Measurements from ENCODE around the gene PVALEF.

The PVALEF gene

GRCh38 chr17:81154961-81155360 is 10.3 kb upstream of the PVALEF start:
- no peak for TF ChIP-seq JUND (IDR thresholded peaks at IDR 0.05; ENCODE audit: low read depth)
- no peak for DNase-seq (ENCODE audit: low read depth in 1 of 2, low spot score in 1 of 2)
- in situ Hi-C loops (cut with HindIII; ENCODE audit: low pct_unique_long_range_greater_than_20kb, low sequenced_read_pairs), result no loop called here

DNA sequence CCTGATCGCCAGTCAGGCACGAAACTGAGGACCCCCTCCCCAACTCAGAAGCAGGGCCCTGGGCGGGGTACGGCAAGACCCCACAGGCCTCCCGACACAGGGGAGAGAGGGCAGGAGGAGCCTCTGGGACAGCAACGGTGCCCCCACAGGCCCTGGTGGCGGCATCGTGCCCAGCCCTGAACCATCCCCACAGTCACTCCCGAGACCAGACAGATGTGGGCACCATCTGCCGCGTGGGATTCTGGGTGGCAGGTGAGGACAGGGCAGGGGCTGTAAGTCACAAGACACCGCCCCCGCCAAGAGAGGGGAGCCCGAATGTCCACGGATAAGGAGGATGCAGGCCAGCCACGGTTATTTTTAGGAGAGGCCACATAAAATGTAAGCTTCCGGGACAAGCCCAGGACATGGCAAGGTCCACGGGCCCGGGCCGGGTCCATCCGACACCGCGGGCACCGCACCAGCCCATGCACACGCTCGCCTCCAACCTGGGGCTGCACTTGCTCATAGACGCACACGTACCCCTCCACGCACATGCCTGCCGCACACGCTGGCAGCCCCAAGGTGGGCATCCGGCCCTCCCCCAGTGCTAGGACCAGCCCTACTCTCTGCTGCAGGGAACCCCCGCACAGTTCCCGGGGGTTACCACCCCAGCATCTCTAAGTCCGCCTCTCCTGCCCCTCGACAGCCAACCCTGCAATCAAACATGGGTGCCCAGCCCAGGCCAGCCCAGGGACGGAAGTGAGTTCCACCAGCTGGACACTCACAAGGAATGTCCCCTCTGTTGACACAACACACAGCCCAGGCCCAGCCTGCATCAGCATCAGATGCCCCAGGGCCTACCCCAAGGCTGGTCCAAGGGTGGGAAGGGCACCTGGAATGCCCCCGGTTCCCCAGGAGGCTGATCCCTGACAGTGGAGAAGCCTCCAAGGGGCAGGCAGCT is 8.2 kb upstream of the PVALEF start:
- in situ Hi-C loops (cut with HindIII; ENCODE audit: low pct_unique_long_range_greater_than_20kb, low sequenced_read_pairs), result no loop called here
- no peak for TF ChIP-seq JUND (IDR thresholded peaks at IDR 0.05; ENCODE audit: low read depth)
- no peak for DNase-seq (ENCODE audit: low read depth in 1 of 2, low spot score in 1 of 2)

DNA sequence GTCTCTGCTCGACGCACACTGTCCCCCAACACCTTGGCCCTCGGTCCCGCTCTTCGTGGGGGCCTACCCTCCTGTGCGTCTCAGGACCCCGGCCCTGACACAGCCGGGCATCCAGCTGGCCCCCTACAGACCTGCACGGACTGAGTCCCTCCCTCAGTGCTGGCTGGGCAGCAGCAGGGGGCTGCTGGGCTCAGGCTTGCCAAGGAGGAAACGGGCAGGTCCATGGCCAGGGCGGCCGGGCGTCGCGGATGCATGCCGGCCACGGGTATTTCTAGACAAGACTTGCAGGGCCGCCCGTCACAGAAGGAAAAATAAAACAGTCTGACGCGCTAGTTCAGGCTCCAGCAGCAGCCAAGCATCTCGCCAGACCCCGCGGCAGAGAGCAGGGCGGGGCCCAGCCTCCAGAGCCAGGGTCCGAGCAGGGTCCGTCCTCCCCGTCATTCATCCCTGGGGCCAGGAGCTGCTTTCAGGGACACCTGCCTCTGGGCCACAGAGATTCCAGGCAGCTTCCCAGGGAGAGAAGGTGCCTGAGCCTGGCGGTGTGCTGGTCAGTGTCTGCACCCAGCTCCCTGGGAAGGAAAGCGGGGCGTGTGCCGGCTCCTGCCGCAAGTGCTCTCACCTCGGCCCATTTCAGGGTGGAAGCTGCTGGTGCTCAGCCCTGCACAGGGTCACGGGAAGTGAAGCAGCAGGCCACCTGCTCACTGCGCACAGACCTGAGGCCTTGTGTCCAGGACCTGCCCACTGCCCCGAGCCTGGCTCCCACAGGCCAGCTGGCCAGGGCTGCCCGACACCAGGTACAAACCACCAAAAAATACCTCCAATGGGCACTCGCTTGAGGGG is 7.2 kb upstream of the PVALEF start:
- no peak for TF ChIP-seq JUND (IDR thresholded peaks at IDR 0.05; ENCODE audit: low read depth)
- in situ Hi-C loops (cut with HindIII; ENCODE audit: low pct_unique_long_range_greater_than_20kb, low sequenced_read_pairs), result no loop called here
- DNase-seq (ENCODE audit: low read depth in 1 of 2, low spot score in 1 of 2), result no peak

- no peak for DNase-seq (ENCODE audit: low read depth in 1 of 2, low spot score in 1 of 2)
- no peak for TF ChIP-seq JUND (IDR thresholded peaks at IDR 0.05; ENCODE audit: low read depth)
- in situ Hi-C loops (cut with HindIII; ENCODE audit: low pct_unique_long_range_greater_than_20kb, low sequenced_read_pairs), result no loop called here
Measured at GRCh38 chr17:81158688-81159590, 6.4 kb upstream of the PVALEF start.

DNA sequence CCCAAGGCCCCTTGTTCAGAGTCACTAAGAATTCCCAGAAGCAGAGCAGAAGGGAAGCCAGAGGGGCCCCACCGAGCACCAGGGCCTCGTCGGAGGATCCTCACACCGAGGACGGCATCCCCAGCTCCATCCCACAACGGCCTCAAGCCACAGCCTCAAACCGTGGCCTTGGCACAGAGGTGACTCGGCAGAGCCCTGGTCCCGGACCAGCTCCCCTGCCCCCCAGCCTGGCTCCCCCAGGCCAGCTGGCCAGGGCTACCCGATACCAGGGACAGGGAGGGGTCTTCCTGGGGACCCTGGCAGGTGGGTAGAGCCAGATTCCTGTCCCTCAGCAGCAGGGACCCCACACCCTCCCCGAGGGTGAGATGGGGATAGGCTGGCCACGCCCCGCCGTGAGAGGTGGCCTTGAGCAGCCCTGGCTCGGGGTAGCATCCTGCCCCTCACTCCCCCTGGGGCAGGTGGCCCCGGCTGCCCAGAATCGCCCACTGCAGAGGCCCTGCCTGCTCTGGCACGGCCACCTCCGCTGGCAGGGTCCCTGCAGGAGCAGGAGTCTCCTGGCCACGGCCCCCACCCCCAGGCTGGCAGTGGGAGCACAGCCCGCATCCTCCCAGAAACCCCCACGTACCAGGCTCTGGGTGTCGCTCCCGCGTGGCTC is 5.6 kb upstream of the PVALEF start:
- in situ Hi-C loops (cut with HindIII; ENCODE audit: low pct_unique_long_range_greater_than_20kb, low sequenced_read_pairs), result no loop called here
- DNase-seq (ENCODE audit: low read depth in 1 of 2, low spot score in 1 of 2), result no peak
- no peak for TF ChIP-seq JUND (IDR thresholded peaks at IDR 0.05; ENCODE audit: low read depth)

DNA sequence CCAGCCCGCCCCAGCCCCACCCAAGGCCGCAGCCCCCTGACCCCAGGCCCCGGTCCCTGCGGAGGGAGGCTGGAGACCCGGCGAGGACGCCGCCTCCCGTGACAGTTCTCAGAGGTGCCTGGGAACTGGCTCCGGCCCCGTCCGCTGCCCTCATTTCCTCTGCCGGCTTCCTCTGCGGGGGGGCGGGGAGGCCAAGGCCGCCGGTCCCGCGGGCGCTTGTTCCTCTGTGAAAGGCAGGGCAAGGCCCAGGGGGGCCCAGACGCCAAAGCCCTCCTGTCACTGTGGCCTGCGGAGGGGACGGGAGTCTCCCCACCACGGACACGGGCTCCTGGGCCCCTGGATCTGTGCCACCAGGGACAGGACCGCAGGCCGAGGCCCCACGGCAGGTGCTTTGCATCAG is 5.0 kb upstream of the PVALEF start:
- TF ChIP-seq JUND (IDR thresholded peaks at IDR 0.05; ENCODE audit: low read depth), result no peak
- no peak for DNase-seq (ENCODE audit: low read depth in 1 of 2, low spot score in 1 of 2)
- in situ Hi-C loops (cut with HindIII; ENCODE audit: low pct_unique_long_range_greater_than_20kb, low sequenced_read_pairs), result no loop called here

GRCh38 chr17:81160747-81161453 is 4.4 kb upstream of the PVALEF start:
- TF ChIP-seq JUND (IDR thresholded peaks at IDR 0.05; ENCODE audit: low read depth), result no peak
- in situ Hi-C loops (cut with HindIII; ENCODE audit: low pct_unique_long_range_greater_than_20kb, low sequenced_read_pairs), result no loop called here

GRCh38 chr17:81161536-81161935 is 3.8 kb upstream of the PVALEF start:
- in situ Hi-C loops (cut with HindIII; ENCODE audit: low pct_unique_long_range_greater_than_20kb, low sequenced_read_pairs), result no loop called here
- TF ChIP-seq JUND (IDR thresholded peaks at IDR 0.05; ENCODE audit: low read depth), result no peak
- no peak for DNase-seq (ENCODE audit: low read depth in 1 of 2, low spot score in 1 of 2)

More at GRCh38 chr17:81160747-81161453, 4.4 kb upstream of the PVALEF start:
- no peak for DNase-seq (ENCODE audit: low read depth in 1 of 2, low spot score in 1 of 2)

DNA sequence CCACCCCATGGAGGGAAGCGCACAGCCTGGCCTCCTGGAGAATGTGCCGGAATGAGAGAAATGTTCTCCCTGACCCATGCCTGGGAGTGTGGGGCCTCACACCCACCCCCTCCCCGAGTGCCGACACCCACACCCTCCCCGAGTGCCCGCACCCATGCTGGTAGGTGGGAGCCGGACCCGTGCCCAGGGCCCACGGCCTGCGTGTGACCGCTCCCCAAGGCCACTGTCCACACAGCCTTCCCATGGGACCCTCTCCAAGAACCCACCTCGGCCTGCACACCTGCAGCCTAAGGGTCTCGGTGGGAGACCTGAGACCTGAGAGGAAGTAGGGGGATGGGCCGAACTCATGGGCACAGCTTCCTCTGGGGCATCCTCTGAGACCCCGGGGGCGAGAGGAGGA is 3.3 kb upstream of the PVALEF start:
- in situ Hi-C loops (cut with HindIII; ENCODE audit: low pct_unique_long_range_greater_than_20kb, low sequenced_read_pairs), result no loop called here
- DNase-seq (ENCODE audit: low read depth in 1 of 2, low spot score in 1 of 2), result no peak

DNA sequence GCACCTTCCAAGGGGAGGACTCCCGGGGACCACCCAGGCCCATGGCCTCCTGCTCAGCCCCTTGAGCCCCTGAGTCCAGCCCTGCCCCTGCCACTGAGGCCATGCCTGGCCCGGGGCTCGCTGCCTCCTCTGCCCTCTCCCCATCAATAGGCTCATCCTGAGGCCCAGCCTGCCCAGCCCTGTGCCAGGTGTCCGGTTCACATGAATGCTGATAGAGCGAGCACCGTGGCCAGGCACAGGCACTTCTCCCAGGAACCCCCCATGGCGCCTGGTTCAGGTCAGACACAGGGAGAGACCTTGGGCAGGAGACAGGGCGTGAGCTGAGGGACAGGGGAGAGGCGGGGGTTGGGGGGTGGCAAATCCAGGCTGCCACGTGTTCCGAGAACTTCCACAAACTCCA is 2.8 kb upstream of the PVALEF start:
- no peak for DNase-seq (ENCODE audit: low read depth in 1 of 2, low spot score in 1 of 2)
- TF ChIP-seq JUND (IDR thresholded peaks at IDR 0.05; ENCODE audit: low read depth), result no peak
- in situ Hi-C loops (cut with HindIII; ENCODE audit: low pct_unique_long_range_greater_than_20kb, low sequenced_read_pairs), result no loop called here

More for the DNA sequence above, 3.3 kb upstream of the PVALEF start:
- no peak for TF ChIP-seq JUND (IDR thresholded peaks at IDR 0.05; ENCODE audit: low read depth)

GRCh38 chr17:81163051-81163695 is 2.1 kb upstream of the PVALEF start:
- no peak for TF ChIP-seq JUND (IDR thresholded peaks at IDR 0.05; ENCODE audit: low read depth)
- in situ Hi-C loops (cut with HindIII; ENCODE audit: low pct_unique_long_range_greater_than_20kb, low sequenced_read_pairs), result no loop called here
- no peak for DNase-seq (ENCODE audit: low read depth in 1 of 2, low spot score in 1 of 2)

Measured in T47D (cell line).